ENCODE data around the gene PPP4R3B.

PPP4R3B gene

GRCh38 chr2:55620123-55620779 is 2.8 kb upstream of the PPP4R3B start:
- H3K4me3 ChIP-seq (ENCODE audit: low read length) = no peak overlapping the region
- DNase-seq (ENCODE audit: low read depth) = no peak
- peak; percentile 54 for TF ChIP-seq CTCF (conservative IDR thresholded peaks at IDR 0.05; ENCODE audit: low read depth, low read length)

- TF ChIP-seq CTCF (conservative IDR thresholded peaks at IDR 0.05; ENCODE audit: low read depth, low read length) = no peak
- peak overlapping the region; percentile 95 for H3K4me3 ChIP-seq (ENCODE audit: low read length)
- DNase-seq (ENCODE audit: low read depth) = no peak
Measured at GRCh38 chr2:55618275-55619055, 1.0 kb upstream of the PPP4R3B start.

- no peak for TF ChIP-seq CTCF (conservative IDR thresholded peaks at IDR 0.05; ENCODE audit: low read depth, low read length)
- peak overlapping the region; percentile 95 for H3K4me3 ChIP-seq (ENCODE audit: low read length)
- DNase-seq (ENCODE audit: low read depth) = no peak
Measured at GRCh38 chr2:55618025-55618274, 528 bp upstream of the PPP4R3B start.

GRCh38 chr2:55616551-55617174 is 759 bp downstream of the PPP4R3B start:
- no peak for DNase-seq (ENCODE audit: low read depth)
- no peak for TF ChIP-seq CTCF (conservative IDR thresholded peaks at IDR 0.05; ENCODE audit: low read depth, low read length)
- peak overlapping the region; percentile 85 for H3K4me3 ChIP-seq (ENCODE audit: low read length)

- TF ChIP-seq CTCF (conservative IDR thresholded peaks at IDR 0.05; ENCODE audit: low read depth, low read length) = no peak
- DNase-seq (ENCODE audit: low read depth) = no peak
- no peak overlapping the region for H3K4me3 ChIP-seq (ENCODE audit: low read length)
Measured at GRCh38 chr2:55611997-55612396, 5.4 kb downstream of the PPP4R3B start.

- no peak for TF ChIP-seq CTCF (conservative IDR thresholded peaks at IDR 0.05; ENCODE audit: low read depth, low read length)
- DNase-seq (ENCODE audit: low read depth) = no peak
- no peak overlapping the region for H3K4me3 ChIP-seq (ENCODE audit: low read length)
Measured at GRCh38 chr2:55610954-55611743, 6.3 kb downstream of the PPP4R3B start.

Measured in retinal pigment epithelial cell (primary cell).